GM18858 (cell line): ENCODE data around the gene FAIM.
A peak's percentile ranks its signal among the peaks of the same experiment; 100 is the strongest.
"Not testable (repeated sequence)": the region's sequence is repeated elsewhere in the genome, so short reads cannot be mapped to it uniquely, and the experiment has no call there.

Experiments
- ATAC-seq: cut with Tn5 transposase; IDR thresholded peaks from one replicate; pipeline ENCODE4 v1.9.1; 2021; ENCODE audit not compliant: unreplicated experiment

Gene FAIM

GRCh38 chr3:138608322-138609135 is at the start of gene FAIM:
TSS of gene FAIM (plus strand) at chr3:138608771. CDS start at chr3:138619727, 10,956 bp downstream.
- ATAC-seq: peak; percentile 67

GRCh38 chr3:138559134-138559533 is 49.4 kb upstream of the FAIM start:
- ATAC-seq: no peak

- no peak for ATAC-seq
Observed at GRCh38 chr3:138560501-138560900, 48.1 kb upstream of the FAIM start.

GRCh38 chr3:138562902-138563301 is 45.7 kb upstream of the FAIM start:
- ATAC-seq: not testable (repeated sequence)

GRCh38 chr3:138566293-138566692 is 42.3 kb upstream of the FAIM start:
- not testable (repeated sequence) for ATAC-seq

- ATAC-seq: no peak
Observed at GRCh38 chr3:138567403-138567802, 41.2 kb upstream of the FAIM start.

- ATAC-seq: no peak
Observed at GRCh38 chr3:138569090-138569489, 39.5 kb upstream of the FAIM start.

GRCh38 chr3:138569624-138570023 is 38.9 kb upstream of the FAIM start:
- not testable (repeated sequence) for ATAC-seq

GRCh38 chr3:138573138-138573537 is 35.4 kb upstream of the FAIM start:
- ATAC-seq: no peak

- ATAC-seq: peak; percentile 94
Observed at GRCh38 chr3:138578141-138578540, 30.4 kb upstream of the FAIM start.

- no peak for ATAC-seq
Observed at GRCh38 chr3:138578961-138579574, 29.5 kb upstream of the FAIM start.

GRCh38 chr3:138587374-138587773 is 21.2 kb upstream of the FAIM start:
- no peak for ATAC-seq

- ATAC-seq: no peak
Observed at GRCh38 chr3:138588445-138588844, 20.1 kb upstream of the FAIM start.

GRCh38 chr3:138591392-138591791 is 17.2 kb upstream of the FAIM start:
- no peak for ATAC-seq

- no peak for ATAC-seq
Observed at GRCh38 chr3:138593488-138594149, 15.0 kb upstream of the FAIM start.

- peak; percentile 80 for ATAC-seq
Observed at GRCh38 chr3:138594150-138594934, 14.2 kb upstream of the FAIM start, which contains the start of gene CEP70. TSS of gene CEP70 (minus strand) at chr3:138594260. CDS start at chr3:138572927, 21,333 bp downstream.

- ATAC-seq: no peak
Observed at GRCh38 chr3:138594935-138595610, 13.5 kb upstream of the FAIM start.

- not testable (repeated sequence) for ATAC-seq
Observed at GRCh38 chr3:138597186-138597976, 11.2 kb upstream of the FAIM start.

GRCh38 chr3:138598534-138598933 is 10.0 kb upstream of the FAIM start:
- ATAC-seq: no peak
